ENCODE measurements around the gene ACOXL.

DNA sequence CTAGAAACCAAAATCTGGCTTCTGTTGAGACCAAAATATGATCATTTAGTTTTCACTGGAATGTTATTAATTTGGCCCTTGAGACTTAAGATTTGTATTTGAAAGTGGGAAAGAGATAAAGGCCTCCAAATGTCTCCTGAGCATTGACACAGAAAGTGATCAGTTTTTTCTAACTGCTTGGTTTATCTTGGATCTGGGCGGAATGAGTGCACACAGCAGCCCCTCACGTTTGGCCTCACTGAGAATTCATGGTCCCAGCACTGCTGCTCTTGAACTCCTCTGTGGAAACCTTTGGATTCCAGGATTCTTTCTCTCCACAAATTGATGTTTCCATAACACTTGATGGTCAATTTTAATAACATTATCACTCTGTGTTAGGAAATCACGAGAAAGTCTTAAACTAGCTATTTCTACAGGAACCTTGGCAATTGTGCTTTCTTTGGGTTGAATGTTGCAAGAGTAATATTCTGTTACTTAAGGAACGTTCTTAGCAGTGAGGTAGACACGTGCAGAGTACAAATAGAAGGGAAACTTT is 208.1 kb downstream of the ACOXL start:
- TF ChIP-seq EZH2 (IDR thresholded peaks at IDR 0.05; ENCODE audit: borderline replicate concordance, control insufficient read depth, low read depth, low read length): no peak
- TF ChIP-seq DPF2 (IDR thresholded peaks at IDR 0.05): no peak
- TF ChIP-seq CEBPB (IDR thresholded peaks at IDR 0.05; ENCODE audit: borderline replicate concordance in 1 of 2, low read depth in 2 of 2, low read length in 2 of 2): no peak
- no peak for TF ChIP-seq JUNB (IDR thresholded peaks at IDR 0.05)
- TF ChIP-seq CBX5 (IDR thresholded peaks at IDR 0.05; ENCODE audit: low read depth): no peak
- no peak for TF ChIP-seq CHD2 (IDR thresholded peaks at IDR 0.05; ENCODE audit: borderline replicate concordance, low read depth, low read length)
- TF ChIP-seq CHD4 (IDR thresholded peaks at IDR 0.05): no peak
- no peak for TF ChIP-seq CTCF (IDR thresholded peaks at IDR 0.05 in 2 of 3, conservative IDR thresholded peaks at IDR 0.05 in 1 of 3; ENCODE audit: control insufficient read depth in 2 of 3, extremely low read depth in 1 of 3, insufficient read depth in 1 of 3, low read depth in 3 of 3, low read length in 3 of 3)
- TF ChIP-seq HDAC6 (IDR thresholded peaks at IDR 0.05; ENCODE audit: unreplicated experiment): no peak
- no peak for TF ChIP-seq ELK1 (IDR thresholded peaks at IDR 0.05; ENCODE audit: low read depth, low read length)

Data from GM12878 (cell line).